ENCODE data around the gene TERT.

DNA sequence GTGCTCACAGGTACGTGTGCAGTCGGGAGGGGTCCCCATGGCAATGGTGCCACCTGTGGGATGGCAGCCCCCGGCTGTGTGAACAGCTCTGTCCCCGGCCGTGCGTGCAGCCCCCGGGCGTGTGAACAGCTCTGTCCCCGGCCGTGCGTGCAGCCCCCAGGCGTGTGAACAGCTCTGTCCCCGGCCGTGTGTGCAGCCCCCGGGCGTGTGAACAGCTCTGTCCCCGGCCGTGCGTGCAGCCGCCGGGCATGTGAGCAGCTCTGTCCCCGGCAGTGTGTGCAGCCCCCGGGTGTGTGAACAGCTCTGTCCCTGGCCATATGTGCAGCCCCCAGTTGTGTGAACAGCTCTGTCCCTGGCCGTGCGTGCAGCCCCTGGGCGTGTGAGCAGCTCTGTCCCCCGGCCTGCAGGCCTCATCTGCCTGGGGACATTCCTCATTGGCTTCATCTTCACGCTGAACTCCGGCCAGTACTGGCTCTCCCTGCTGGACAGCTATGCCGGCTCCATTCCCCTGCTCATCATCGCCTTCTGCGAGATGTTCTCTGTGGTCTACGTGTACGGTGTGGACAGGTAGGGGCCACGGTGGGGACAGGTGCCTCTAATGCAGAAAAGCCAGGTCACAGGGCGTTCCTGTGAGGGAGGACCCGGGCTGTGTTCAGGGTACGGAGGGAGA lies 75.6 kb downstream of the TERT start:
- no peak for TF ChIP-seq POLR2A (IDR thresholded peaks at IDR 0.05; ENCODE audit: low read depth, low read length)
- TF ChIP-seq, protein P1, sequence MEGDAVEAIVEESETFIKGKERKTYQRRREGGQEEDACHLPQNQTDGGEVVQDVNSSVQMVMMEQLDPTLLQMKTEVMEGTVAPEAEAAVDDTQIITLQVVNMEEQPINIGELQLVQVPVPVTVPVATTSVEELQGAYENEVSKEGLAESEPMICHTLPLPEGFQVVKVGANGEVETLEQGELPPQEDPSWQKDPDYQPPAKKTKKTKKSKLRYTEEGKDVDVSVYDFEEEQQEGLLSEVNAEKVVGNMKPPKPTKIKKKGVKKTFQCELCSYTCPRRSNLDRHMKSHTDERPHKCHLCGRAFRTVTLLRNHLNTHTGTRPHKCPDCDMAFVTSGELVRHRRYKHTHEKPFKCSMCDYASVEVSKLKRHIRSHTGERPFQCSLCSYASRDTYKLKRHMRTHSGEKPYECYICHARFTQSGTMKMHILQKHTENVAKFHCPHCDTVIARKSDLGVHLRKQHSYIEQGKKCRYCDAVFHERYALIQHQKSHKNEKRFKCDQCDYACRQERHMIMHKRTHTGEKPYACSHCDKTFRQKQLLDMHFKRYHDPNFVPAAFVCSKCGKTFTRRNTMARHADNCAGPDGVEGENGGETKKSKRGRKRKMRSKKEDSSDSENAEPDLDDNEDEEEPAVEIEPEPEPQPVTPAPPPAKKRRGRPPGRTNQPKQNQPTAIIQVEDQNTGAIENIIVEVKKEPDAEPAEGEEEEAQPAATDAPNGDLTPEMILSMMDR (conservative IDR thresholded peaks at IDR 0.05; ENCODE audit: low read depth, low read length), result no peak
